ENCODE data around the gene NR3C2.

The NR3C2 gene

GRCh38 chr4:148255344-148255720 lies 186.9 kb downstream of the NR3C2 start:
- no peak for DNase-seq

GRCh38 chr4:148254621-148255343 lies 187.4 kb downstream of the NR3C2 start:
- no peak for DNase-seq

GRCh38 chr4:148253768-148254167 lies 188.4 kb downstream of the NR3C2 start:
- DNase-seq, result no peak

- no peak for DNase-seq
Measured at GRCh38 chr4:148248824-148249223, 193.4 kb downstream of the NR3C2 start.

- DNase-seq, result no peak
Measured at GRCh38 chr4:148245015-148245414, 197.2 kb downstream of the NR3C2 start.

GRCh38 chr4:148243837-148244236 lies 198.4 kb downstream of the NR3C2 start:
- no peak for DNase-seq

GRCh38 chr4:148240241-148240640 lies 202.0 kb downstream of the NR3C2 start:
- DNase-seq, result no peak

- DNase-seq, result no peak
Measured at GRCh38 chr4:148239494-148239985, 202.7 kb downstream of the NR3C2 start.

- DNase-seq, result no peak
Measured at GRCh38 chr4:148238811-148239493, 203.3 kb downstream of the NR3C2 start.

- DNase-seq, result no peak
Measured at GRCh38 chr4:148238086-148238485, 204.1 kb downstream of the NR3C2 start.

GRCh38 chr4:148235809-148236208 lies 206.4 kb downstream of the NR3C2 start:
- DNase-seq, result no peak

GRCh38 chr4:148229798-148230197 lies 212.4 kb downstream of the NR3C2 start:
- no peak for DNase-seq

GRCh38 chr4:148229028-148229427 lies 213.2 kb downstream of the NR3C2 start:
- no peak for DNase-seq

- DNase-seq, result no peak
Measured at GRCh38 chr4:148227147-148227546, 215.1 kb downstream of the NR3C2 start.

GRCh38 chr4:148226341-148226740 lies 215.9 kb downstream of the NR3C2 start:
- no peak for DNase-seq

GRCh38 chr4:148225639-148226038 lies 216.6 kb downstream of the NR3C2 start:
- DNase-seq, result no peak

- no peak for DNase-seq
Measured at GRCh38 chr4:148224476-148224875, 217.7 kb downstream of the NR3C2 start.

GRCh38 chr4:148222991-148223660 lies 219.1 kb downstream of the NR3C2 start:
- no peak for DNase-seq

- DNase-seq, result no peak
Measured at GRCh38 chr4:148216866-148217814, 225.1 kb downstream of the NR3C2 start.

- no peak for DNase-seq
Measured at GRCh38 chr4:148216321-148216720, 225.9 kb downstream of the NR3C2 start.

- no peak for DNase-seq
Measured at GRCh38 chr4:148215202-148215601, 227.0 kb downstream of the NR3C2 start.

GRCh38 chr4:148214529-148215166 lies 227.6 kb downstream of the NR3C2 start:
- no peak for DNase-seq

Measured in activated T-cell treated with anti-CD3 and anti-CD28 coated beads for 4 hours (primary cell).